Retinal pigment epithelial cell (primary cell): ENCODE measurements around the gene AGAP5.
"Not testable (repeated sequence)": the region's sequence is repeated elsewhere in the genome, so short reads cannot be mapped to it uniquely, and the experiment has no call there.

Source experiments
- DNase-seq: peaks from one replicate; pipeline ENCODE4 v3.0.0-alpha.2; 2010; ENCODE audit warnings: low read depth
- H3K4me3 ChIP-seq: 2 replicates; pipeline ENCODE4 v1.5.1; 2011; ENCODE audit warnings: mild to moderate bottlenecking, low read length, control low read depth, moderate library complexity
- CTCF ChIP-seq: conservative IDR thresholded peaks from 2 replicates; pipeline ENCODE4 v1.5.1; 2011; ENCODE audit warnings: low read depth, low read length, control low read depth, inconsistent platforms

AGAP5 gene

GRCh38 chr10:73734028-73734720 lies 36.3 kb upstream of the AGAP5 start:
- TF ChIP-seq CTCF: no peak
- DNase-seq: no peak
- no peak overlapping the region for H3K4me3 ChIP-seq

GRCh38 chr10:73732931-73733623 lies 35.2 kb upstream of the AGAP5 start:
- no peak overlapping the region for H3K4me3 ChIP-seq
- no peak for DNase-seq
- no peak for TF ChIP-seq CTCF

- no peak for TF ChIP-seq CTCF
- no peak overlapping the region for H3K4me3 ChIP-seq
- DNase-seq: no peak
These were observed 34.5 kb upstream of the AGAP5 start for GRCh38 chr10:73732426-73732825.

- TF ChIP-seq CTCF: no peak
- no peak for DNase-seq
- no peak overlapping the region for H3K4me3 ChIP-seq
These were observed 33.9 kb upstream of the AGAP5 start for GRCh38 chr10:73731588-73732375.

GRCh38 chr10:73730153-73730906 lies 32.4 kb upstream of the AGAP5 start:
- TF ChIP-seq CTCF: no peak
- DNase-seq: no peak
- H3K4me3 ChIP-seq: peak overlapping the region; percentile 97

- peak overlapping the region; percentile 97 for H3K4me3 ChIP-seq
- DNase-seq: not testable (repeated sequence)
These were observed 31.9 kb upstream of the AGAP5 start for GRCh38 chr10:73729781-73730152.

- DNase-seq: no peak
- no peak overlapping the region for H3K4me3 ChIP-seq
- TF ChIP-seq CTCF: no peak
These were observed 25.6 kb upstream of the AGAP5 start for GRCh38 chr10:73723516-73723915.

GRCh38 chr10:73720561-73720960 lies 22.7 kb upstream of the AGAP5 start:
- H3K4me3 ChIP-seq, DNase-seq: not testable (repeated sequence)
